ENCODE measurements around the gene CPNE8. TPM values are rescaled to one million over a fixed set of nuclear protein-coding genes. Genes with fewer than 3 reads are reported as not detected.
A peak's percentile ranks its signal among the peaks of the same experiment; 100 is the strongest.

The CPNE8 gene
- total RNA-seq, 4 donors from 2014 or later: 11.1 to 35.2 (median 16.7) TPM

DNA sequence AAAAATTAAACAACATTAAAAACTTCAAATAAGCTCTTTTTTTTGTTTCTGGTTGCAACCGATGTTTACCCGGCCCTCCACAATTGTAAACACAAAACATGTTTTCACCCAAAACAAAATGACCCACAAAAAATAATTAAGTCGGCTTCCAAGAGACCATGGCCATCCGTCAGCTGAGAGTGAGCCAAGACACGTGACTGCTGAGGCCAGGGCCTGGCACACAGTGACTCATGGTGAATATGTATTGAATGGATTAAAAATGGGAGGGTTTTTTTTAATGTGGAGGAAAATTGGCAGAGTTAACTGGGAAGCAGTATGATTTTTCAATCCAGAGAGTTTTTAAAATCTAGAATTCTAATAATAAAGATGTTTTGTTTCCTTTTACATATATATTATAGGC is 13.8 kb upstream of the CPNE8 start:
- no peaks in the 10 kb centered on the region for H3K27me3 ChIP-seq
- H3K4me1 ChIP-seq: no peaks in the 10 kb centered on the region
- intact Hi-C loops (cut with DNase I; ENCODE audit: low total_unique reads): no loop called here
- H3K27ac ChIP-seq: no peak overlapping the region
- TF ChIP-seq, protein P1, sequence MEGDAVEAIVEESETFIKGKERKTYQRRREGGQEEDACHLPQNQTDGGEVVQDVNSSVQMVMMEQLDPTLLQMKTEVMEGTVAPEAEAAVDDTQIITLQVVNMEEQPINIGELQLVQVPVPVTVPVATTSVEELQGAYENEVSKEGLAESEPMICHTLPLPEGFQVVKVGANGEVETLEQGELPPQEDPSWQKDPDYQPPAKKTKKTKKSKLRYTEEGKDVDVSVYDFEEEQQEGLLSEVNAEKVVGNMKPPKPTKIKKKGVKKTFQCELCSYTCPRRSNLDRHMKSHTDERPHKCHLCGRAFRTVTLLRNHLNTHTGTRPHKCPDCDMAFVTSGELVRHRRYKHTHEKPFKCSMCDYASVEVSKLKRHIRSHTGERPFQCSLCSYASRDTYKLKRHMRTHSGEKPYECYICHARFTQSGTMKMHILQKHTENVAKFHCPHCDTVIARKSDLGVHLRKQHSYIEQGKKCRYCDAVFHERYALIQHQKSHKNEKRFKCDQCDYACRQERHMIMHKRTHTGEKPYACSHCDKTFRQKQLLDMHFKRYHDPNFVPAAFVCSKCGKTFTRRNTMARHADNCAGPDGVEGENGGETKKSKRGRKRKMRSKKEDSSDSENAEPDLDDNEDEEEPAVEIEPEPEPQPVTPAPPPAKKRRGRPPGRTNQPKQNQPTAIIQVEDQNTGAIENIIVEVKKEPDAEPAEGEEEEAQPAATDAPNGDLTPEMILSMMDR (IDR thresholded peaks at IDR 0.05): no peak
- no peak for TF ChIP-seq POLR2A (IDR thresholded peaks at IDR 0.05)
- DNase-seq: no peak
- no peak overlapping the region for H3K4me3 ChIP-seq
- no peaks in the 10 kb centered on the region for H3K9me3 ChIP-seq
- no peaks in the 10 kb centered on the region for H3K36me3 ChIP-seq

DNA sequence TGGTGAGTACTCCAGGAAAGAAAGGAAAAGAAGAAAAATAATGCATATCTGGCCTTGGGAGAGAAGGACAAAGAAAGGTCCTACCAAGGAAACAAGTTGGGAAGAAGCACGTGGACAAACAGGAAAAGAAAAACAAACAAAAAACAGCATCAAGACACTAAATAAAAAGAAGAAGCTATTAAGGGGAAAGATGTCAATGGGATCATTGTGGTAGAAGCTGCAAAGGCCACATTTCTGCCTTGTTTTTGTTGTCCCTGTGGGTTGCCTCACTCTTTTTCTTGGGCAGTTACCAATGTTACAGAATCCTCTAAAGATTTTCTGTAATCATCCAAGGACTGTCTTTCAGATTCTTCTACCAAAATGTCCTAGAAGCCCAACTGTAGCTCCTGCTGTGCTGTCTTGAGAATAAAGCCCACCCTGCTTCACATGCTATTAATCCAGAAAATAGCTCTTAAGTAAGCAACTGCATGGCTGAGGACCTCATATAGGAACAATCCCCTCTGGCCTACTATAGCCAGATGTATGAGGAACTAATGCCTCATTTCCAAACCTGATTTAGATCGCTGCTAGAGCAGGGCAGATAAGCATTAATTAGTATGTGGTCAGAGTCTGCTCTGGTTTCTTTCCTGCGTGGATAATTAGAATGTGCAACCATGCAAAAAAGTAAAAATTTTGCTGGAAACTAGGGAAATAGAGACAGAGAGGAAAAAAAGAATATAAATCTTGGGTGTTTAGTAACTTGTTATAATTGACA is 10.2 kb upstream of the CPNE8 start:
- Histone ChIP-seq H3K4me1 (no peaks in the 10 kb centered on the region), H3K27ac (no peak overlapping the region), H3K27me3 (no peaks in the 10 kb centered on the region), H3K36me3 (no peaks in the 10 kb centered on the region), H3K4me3 (no peak overlapping the region), H3K9me3 (no peaks in the 10 kb centered on the region)
- no peak for DNase-seq
- intact Hi-C loops (cut with DNase I; ENCODE audit: low total_unique reads): no loop called here
- TF ChIP-seq, protein P1 (IDR thresholded peaks at IDR 0.05): no peak
- no peak for TF ChIP-seq POLR2A (IDR thresholded peaks at IDR 0.05)

- H3K36me3 ChIP-seq: no peaks in the 10 kb centered on the region
- H3K9me3 ChIP-seq: no peaks in the 10 kb centered on the region
- H3K4me3 ChIP-seq: no peak overlapping the region
- H3K27ac ChIP-seq: no peak overlapping the region
- intact Hi-C loops (cut with DNase I; ENCODE audit: low total_unique reads): no loop called here
- no peaks in the 10 kb centered on the region for H3K27me3 ChIP-seq
- no peak for DNase-seq
- no peaks in the 10 kb centered on the region for H3K4me1 ChIP-seq
- no peak for TF ChIP-seq POLR2A (IDR thresholded peaks at IDR 0.05)
- TF ChIP-seq, protein P1 (IDR thresholded peaks at IDR 0.05): no peak
Observed at GRCh38 chr12:38912116-38912515, 6.7 kb upstream of the CPNE8 start.

DNA sequence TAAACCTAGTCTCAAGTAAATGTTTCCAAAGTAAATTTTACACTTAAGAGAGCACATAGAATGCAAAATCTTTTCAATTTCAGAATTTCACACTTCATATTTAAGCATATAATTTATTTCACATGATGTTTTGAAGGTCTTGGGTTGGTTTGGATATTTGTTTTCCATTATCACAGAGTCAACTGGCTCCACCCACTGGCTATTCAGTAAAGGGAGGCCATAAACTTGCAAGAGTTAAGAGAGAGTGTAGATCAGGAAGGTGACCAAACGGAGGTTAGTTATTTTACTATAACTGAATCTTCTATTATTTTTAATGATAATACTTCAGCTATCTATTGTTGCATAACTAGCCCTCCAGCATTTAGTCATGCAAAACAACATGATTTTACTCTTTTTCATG is 6.2 kb upstream of the CPNE8 start:
- Histone ChIP-seq H3K9me3 (no peaks in the 10 kb centered on the region), H3K36me3 (no peaks in the 10 kb centered on the region), H3K4me3 (no peak overlapping the region), H3K27ac (no peak overlapping the region), H3K4me1 (no peaks in the 10 kb centered on the region), H3K27me3 (no peaks in the 10 kb centered on the region)
- intact Hi-C loops (cut with DNase I; ENCODE audit: low total_unique reads): no loop called here
- DNase-seq: no peak
- TF ChIP-seq POLR2A (IDR thresholded peaks at IDR 0.05): no peak
- TF ChIP-seq, protein P1 (IDR thresholded peaks at IDR 0.05): no peak

- H3K27me3 ChIP-seq: no peaks in the 10 kb centered on the region
- no peaks in the 10 kb centered on the region for H3K4me1 ChIP-seq
- no peaks in the 10 kb centered on the region for H3K36me3 ChIP-seq
- peak overlapping the region; percentile 49 to 56 for H3K4me3 ChIP-seq
- intact Hi-C loops (cut with DNase I; ENCODE audit: low total_unique reads): no loop called here
- peak overlapping the region; percentile 85 to 87 for H3K27ac ChIP-seq
- TF ChIP-seq, protein P1 (IDR thresholded peaks at IDR 0.05): no peak
- no peak for TF ChIP-seq POLR2A (IDR thresholded peaks at IDR 0.05)
- no peak for DNase-seq
- no peaks in the 10 kb centered on the region for H3K9me3 ChIP-seq
Observed at GRCh38 chr12:38907201-38907923, 2.0 kb upstream of the CPNE8 start.
